ENCODE results near the gene LIPC. TPM values are rescaled to one million over a fixed set of nuclear protein-coding genes. Genes with fewer than 3 reads are reported as not detected.

LIPC gene
- total RNA-seq, 1 experiment from 2014 or later, result not detected

GRCh38 chr15:58583171-58583908 lies 151.5 kb downstream of the LIPC start:
- DNase-seq, result no peak
- Histone ChIP-seq H3K36me3 (replicated peaks; ENCODE audit: control insufficient read depth, insufficient read depth, low read length) (no peaks in the 10 kb centered on the region), H3K27me3 (ENCODE audit: control insufficient read depth, insufficient read depth, low read length) (no peaks in the 10 kb centered on the region), H3K4me3 (ENCODE audit: insufficient read depth, low read depth, low read length) (no peak overlapping the region)

- Histone ChIP-seq H3K4me3 (ENCODE audit: insufficient read depth, low read depth, low read length) (no peak overlapping the region), H3K27me3 (ENCODE audit: control insufficient read depth, insufficient read depth, low read length) (no peaks in the 10 kb centered on the region), H3K36me3 (replicated peaks; ENCODE audit: control insufficient read depth, insufficient read depth, low read length) (no peaks in the 10 kb centered on the region)
- DNase-seq, result no peak
These were observed 153.1 kb downstream of the LIPC start for GRCh38 chr15:58584789-58585461.

GRCh38 chr15:58585693-58586443 lies 154.1 kb downstream of the LIPC start:
- H3K27me3 ChIP-seq (ENCODE audit: control insufficient read depth, insufficient read depth, low read length), result no peaks in the 10 kb centered on the region
- DNase-seq, result no peak
- H3K4me3 ChIP-seq (ENCODE audit: insufficient read depth, low read depth, low read length), result no peak overlapping the region
- no peaks in the 10 kb centered on the region for H3K36me3 ChIP-seq (replicated peaks; ENCODE audit: control insufficient read depth, insufficient read depth, low read length)

DNA sequence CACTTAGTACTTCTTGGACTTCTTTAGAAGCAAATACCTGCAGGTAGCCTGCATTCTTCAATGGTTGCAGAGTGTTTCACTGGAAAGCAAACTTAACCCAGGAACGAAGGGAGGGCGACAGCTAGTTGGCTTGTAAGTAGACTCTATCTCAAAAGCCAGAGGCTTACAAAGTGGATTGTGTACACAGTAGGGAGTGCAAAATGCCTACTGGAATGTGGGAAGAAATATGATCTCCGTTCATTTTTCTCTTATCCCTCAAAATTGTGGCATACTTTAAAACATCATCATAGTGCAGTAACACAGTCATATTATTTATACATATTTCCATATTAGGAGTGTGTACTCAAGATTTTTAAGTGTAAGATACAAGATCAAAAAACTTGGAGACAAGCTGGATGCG lies 155.7 kb downstream of the LIPC start:
- Histone ChIP-seq H3K4me3 (ENCODE audit: insufficient read depth, low read depth, low read length) (no peak overlapping the region), H3K27me3 (ENCODE audit: control insufficient read depth, insufficient read depth, low read length) (no peaks in the 10 kb centered on the region), H3K36me3 (replicated peaks; ENCODE audit: control insufficient read depth, insufficient read depth, low read length) (no peaks in the 10 kb centered on the region)
- DNase-seq, result no peak

DNA sequence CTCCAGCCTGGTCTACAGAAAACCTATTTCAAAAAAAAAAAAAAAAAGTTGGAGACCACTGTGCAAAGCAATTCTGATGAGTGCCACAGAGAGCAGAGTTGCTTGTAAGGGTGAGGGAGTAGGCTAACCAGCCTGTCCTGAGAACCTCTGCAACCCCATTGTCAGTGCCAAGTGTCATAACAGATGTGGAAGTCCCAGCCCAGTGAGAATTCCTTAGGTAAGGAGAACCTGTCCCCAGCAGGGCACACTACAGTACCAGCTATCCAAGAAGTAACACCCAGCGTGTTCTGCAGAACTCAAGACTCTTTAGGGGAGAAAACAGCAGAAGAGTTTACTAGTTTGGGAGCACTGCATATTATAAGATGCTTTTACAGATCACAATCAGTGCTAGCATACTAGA lies 156.3 kb downstream of the LIPC start:
- no peak for DNase-seq
- Histone ChIP-seq H3K27me3 (ENCODE audit: control insufficient read depth, insufficient read depth, low read length) (no peaks in the 10 kb centered on the region), H3K4me3 (ENCODE audit: insufficient read depth, low read depth, low read length) (no peak overlapping the region), H3K36me3 (replicated peaks; ENCODE audit: control insufficient read depth, insufficient read depth, low read length) (no peaks in the 10 kb centered on the region)

DNA sequence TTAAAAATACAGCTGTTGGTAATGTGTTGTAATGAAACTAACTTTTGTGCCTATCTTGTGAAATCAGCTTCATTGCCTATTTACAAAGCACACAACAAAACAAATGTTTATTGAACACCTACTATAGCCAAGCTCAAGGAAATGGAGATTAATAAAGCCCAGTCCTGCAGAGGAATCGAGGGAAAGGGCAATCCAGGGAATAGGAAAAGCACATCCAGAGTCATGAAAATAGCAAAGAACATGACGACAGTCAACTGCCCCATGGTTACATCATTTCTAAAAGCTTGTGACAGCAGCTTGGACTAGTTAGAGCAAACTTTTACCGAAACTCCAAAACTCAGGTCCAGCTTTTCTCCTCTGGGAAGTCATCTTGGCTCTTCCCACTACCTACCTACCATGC lies 157.3 kb downstream of the LIPC start:
- H3K36me3 ChIP-seq (replicated peaks; ENCODE audit: control insufficient read depth, insufficient read depth, low read length), result no peaks in the 10 kb centered on the region; the same call in 1 of the 2 replicates
- H3K4me3 ChIP-seq (ENCODE audit: insufficient read depth, low read depth, low read length), result no peak overlapping the region
- no peaks in the 10 kb centered on the region for H3K27me3 ChIP-seq (ENCODE audit: control insufficient read depth, insufficient read depth, low read length)
- no peak for DNase-seq

DNA sequence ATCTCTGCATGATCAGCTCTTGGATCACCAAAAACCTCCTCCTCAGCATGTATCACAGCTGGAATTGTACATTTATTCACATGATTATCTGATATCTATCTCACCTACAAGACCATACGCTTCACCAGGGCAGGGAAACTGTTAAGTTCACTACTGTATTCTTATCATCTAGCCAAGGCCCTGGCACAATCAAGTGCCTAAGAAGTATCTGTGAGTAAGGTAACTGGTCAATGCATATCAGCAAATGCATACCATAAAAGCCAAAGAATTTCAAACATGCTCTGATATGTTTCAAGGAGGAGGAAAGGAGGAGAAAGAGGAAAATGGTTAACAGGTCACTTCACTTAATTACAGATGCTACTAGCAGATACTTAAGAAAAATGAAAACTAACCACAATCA lies 158.4 kb downstream of the LIPC start:
- Histone ChIP-seq H3K4me3 (ENCODE audit: insufficient read depth, low read depth, low read length) (no peak overlapping the region), H3K36me3 (replicated peaks; ENCODE audit: control insufficient read depth, insufficient read depth, low read length) (no peaks in the 10 kb centered on the region; the same call in 1 of the 2 replicates), H3K27me3 (ENCODE audit: control insufficient read depth, insufficient read depth, low read length) (no peaks in the 10 kb centered on the region)
- no peak for DNase-seq

DNA sequence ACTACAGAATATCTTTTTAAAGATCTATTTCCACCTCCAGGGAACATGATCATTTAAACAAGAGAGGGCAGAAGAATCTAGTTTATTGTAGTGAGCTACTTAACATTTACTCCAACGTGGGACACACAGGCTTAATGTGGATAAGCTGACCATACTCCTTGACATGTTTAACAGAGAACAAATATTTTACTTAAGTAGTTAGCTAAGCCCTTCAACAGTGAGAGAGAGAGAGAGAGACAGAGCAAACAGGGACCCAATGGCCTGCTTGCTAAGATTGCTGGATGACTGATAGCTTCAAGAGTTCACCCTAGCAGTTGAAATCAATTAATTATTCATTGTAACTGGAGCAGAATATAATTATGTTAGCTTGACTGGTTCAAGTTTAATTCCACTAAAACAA lies 159.1 kb downstream of the LIPC start:
- Histone ChIP-seq H3K27me3 (ENCODE audit: control insufficient read depth, insufficient read depth, low read length) (no peaks in the 10 kb centered on the region), H3K36me3 (replicated peaks; ENCODE audit: control insufficient read depth, insufficient read depth, low read length) (no peaks in the 10 kb centered on the region; the same call in 1 of the 2 replicates), H3K4me3 (ENCODE audit: insufficient read depth, low read depth, low read length) (no peak overlapping the region)
- DNase-seq, result no peak

GRCh38 chr15:58593870-58594269 lies 162.1 kb downstream of the LIPC start:
- no peaks in the 10 kb centered on the region; the same call in 1 of the 2 replicates for H3K36me3 ChIP-seq (replicated peaks; ENCODE audit: control insufficient read depth, insufficient read depth, low read length)
- no peak for DNase-seq

GRCh38 chr15:58594898-58595297 lies 163.1 kb downstream of the LIPC start:
- Histone ChIP-seq H3K36me3 (replicated peaks; ENCODE audit: control insufficient read depth, insufficient read depth, low read length) (no peaks in the 10 kb centered on the region; the same call in 1 of the 2 replicates), H3K27me3 (ENCODE audit: control insufficient read depth, insufficient read depth, low read length) (no peaks in the 10 kb centered on the region), H3K4me3 (ENCODE audit: insufficient read depth, low read depth, low read length) (no peak overlapping the region)
- no peak for DNase-seq

More at GRCh38 chr15:58593870-58594269, 162.1 kb downstream of the LIPC start:
- Histone ChIP-seq H3K4me3 (ENCODE audit: insufficient read depth, low read depth, low read length) (no peak overlapping the region), H3K27me3 (ENCODE audit: control insufficient read depth, insufficient read depth, low read length) (no peaks in the 10 kb centered on the region)

- H3K27me3 ChIP-seq (ENCODE audit: control insufficient read depth, insufficient read depth, low read length), result no peaks in the 10 kb centered on the region
- DNase-seq, result no peak
- no peaks in the 10 kb centered on the region; the same call in 1 of the 2 replicates for H3K36me3 ChIP-seq (replicated peaks; ENCODE audit: control insufficient read depth, insufficient read depth, low read length)
- H3K4me3 ChIP-seq (ENCODE audit: insufficient read depth, low read depth, low read length), result no peak overlapping the region
These were observed 163.9 kb downstream of the LIPC start for GRCh38 chr15:58595516-58596263.

- peak; percentile 42 for DNase-seq
- no peaks in the 10 kb centered on the region; the same call in 1 of the 2 replicates for H3K36me3 ChIP-seq (replicated peaks; ENCODE audit: control insufficient read depth, insufficient read depth, low read length)
- no peaks in the 10 kb centered on the region for H3K27me3 ChIP-seq (ENCODE audit: control insufficient read depth, insufficient read depth, low read length)
- H3K4me3 ChIP-seq (ENCODE audit: insufficient read depth, low read depth, low read length), result no peak overlapping the region
These were observed 166.4 kb downstream of the LIPC start for GRCh38 chr15:58597943-58598828.

DNA sequence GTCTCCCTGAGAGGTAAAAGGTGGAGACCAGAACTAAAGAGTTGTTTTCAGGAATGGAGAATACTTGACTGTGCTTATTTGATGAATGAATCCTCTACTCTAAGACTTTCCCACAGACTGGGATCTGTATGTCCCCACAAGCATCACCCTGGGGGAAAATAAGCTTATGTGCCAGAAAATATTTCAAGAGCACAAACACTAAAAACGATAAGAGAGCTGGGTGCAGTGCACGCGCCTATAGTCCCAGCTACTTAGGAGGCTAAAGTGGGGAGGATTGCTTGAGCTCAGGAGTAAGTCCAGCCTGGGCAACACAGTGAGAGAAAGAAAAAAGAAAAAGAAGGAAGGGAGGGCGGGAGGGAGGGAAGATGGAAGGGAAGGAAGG lies 167.0 kb downstream of the LIPC start:
- H3K4me3 ChIP-seq (ENCODE audit: insufficient read depth, low read depth, low read length), result no peak overlapping the region
- DNase-seq, result no peak
- no peaks in the 10 kb centered on the region; the same call in 1 of the 2 replicates for H3K36me3 ChIP-seq (replicated peaks; ENCODE audit: control insufficient read depth, insufficient read depth, low read length)
- H3K27me3 ChIP-seq (ENCODE audit: control insufficient read depth, insufficient read depth, low read length), result no peaks in the 10 kb centered on the region
